ENCODE data around the gene MLLT6.

The MLLT6 gene

DNA sequence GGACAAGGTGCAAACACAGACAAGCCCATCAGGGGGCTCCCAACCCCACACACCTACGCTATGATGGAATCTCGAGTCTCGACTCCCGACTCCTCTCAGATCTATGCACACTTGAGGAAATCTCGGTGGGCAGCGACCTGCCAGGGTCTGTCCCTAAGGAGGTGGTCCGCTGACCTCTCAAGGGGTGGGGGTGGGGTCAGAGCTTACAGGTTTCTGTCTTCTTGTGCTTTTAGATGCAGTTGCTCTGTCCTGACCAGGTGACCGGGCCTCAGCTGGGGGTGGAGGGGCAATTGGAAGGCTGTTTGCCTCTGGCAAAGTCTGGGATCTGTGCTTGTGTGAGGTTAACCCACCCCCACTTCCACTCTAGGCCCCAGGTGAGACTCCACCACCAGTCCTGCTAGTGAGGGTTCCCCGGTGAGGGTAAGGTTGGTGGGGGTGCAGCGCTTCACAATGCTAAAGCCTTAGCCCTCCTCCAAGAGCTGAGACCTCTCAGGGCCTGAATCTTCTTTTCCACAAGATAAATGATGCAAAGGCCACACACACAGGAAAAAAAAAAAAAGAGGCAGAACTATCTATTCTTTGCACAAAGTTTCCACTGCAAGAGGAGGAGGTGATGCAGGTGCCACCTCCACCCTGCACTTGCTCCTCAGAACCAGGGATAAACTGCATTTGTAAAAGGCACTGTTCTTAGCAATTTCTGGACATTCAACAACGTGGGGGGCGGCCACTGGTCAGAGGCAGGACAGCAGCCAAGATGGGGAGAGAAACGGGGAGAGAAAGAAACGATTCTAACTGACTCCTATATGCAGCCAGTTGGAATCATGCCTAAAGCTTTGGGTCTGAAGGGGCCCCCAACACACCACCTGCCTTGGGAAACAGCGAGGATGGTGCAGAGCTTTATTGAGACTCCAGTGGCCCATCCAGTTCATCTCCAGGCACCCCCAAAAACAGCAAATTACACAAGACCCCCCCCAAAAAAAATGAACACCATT lies 29.2 kb downstream of the MLLT6 start:
- Histone ChIP-seq H3K9me3 (replicated peaks in 1 of 2; ENCODE audit: control insufficient read depth in 2 of 2, insufficient read depth in 1 of 2, low read depth in 1 of 2, low read length in 2 of 2) (no peaks in the 10 kb centered on the region), H4K8ac (ENCODE audit: low read depth, low read length) (no peak overlapping the region), H2BK5ac (ENCODE audit: low read length) (no peak overlapping the region), H3K36me3 (replicated peaks in 1 of 2; ENCODE audit: control insufficient read depth in 2 of 2, insufficient read depth in 2 of 2, low read length in 2 of 2) (peaks cover 34 to 73% of the 10 kb centered on the region in 2 donors), H3K14ac (ENCODE audit: low read length) (no peak overlapping the region), H3K9ac (ENCODE audit: low read depth, low read length, poor library complexity) (no peak overlapping the region), H3K23ac (ENCODE audit: low read depth, low read length, poor library complexity) (no peak overlapping the region), H2AK5ac (ENCODE audit: low read depth, low read length) (no peak overlapping the region), H3K18ac (ENCODE audit: low read length) (no peak overlapping the region), H2BK15ac (ENCODE audit: low read length) (no peak overlapping the region), H3K4me1 (ENCODE audit: control insufficient read depth in 2 of 2, insufficient read depth in 1 of 2, low read depth in 1 of 2, low read length in 2 of 2) (peaks cover 7 to 10% of the 10 kb centered on the region in 2 donors), H2BK120ac (ENCODE audit: low read depth, low read length) (no peak overlapping the region), H3K79me1 (ENCODE audit: low read depth, low read length) (peaks cover 2% of the 10 kb centered on the region), H3K4me2 (ENCODE audit: insufficient read depth, low read length, poor library complexity, severe bottlenecking) (no peak overlapping the region), H3K27me3 (ENCODE audit: control insufficient read depth in 3 of 3, insufficient read depth in 3 of 3, low read depth in 1 of 3, low read length in 3 of 3) (no peaks in the 10 kb centered on the region), H3K27ac (replicated peaks; ENCODE audit: low read length) (no peak overlapping the region), H4K91ac (ENCODE audit: low read depth, low read length, poor library complexity) (no peak overlapping the region), H2AFZ (ENCODE audit: low read length) (no peak overlapping the region), H3K4me3 (ENCODE audit: low read length in 2 of 2) (no peak overlapping the region), H3K4ac (ENCODE audit: low read length) (no peak overlapping the region), H2BK12ac (ENCODE audit: low read length) (no peak overlapping the region)
- no peak for DNase-seq (ENCODE audit: low spot score)
- no CpG with 5 or more reads among the region's 15 CpGs for WGBS, 2 donors (ENCODE audit: extremely low coverage in 2 of 2, insufficient read length in 2 of 2, insufficient replicate concordance in 1 of 2)

DNA sequence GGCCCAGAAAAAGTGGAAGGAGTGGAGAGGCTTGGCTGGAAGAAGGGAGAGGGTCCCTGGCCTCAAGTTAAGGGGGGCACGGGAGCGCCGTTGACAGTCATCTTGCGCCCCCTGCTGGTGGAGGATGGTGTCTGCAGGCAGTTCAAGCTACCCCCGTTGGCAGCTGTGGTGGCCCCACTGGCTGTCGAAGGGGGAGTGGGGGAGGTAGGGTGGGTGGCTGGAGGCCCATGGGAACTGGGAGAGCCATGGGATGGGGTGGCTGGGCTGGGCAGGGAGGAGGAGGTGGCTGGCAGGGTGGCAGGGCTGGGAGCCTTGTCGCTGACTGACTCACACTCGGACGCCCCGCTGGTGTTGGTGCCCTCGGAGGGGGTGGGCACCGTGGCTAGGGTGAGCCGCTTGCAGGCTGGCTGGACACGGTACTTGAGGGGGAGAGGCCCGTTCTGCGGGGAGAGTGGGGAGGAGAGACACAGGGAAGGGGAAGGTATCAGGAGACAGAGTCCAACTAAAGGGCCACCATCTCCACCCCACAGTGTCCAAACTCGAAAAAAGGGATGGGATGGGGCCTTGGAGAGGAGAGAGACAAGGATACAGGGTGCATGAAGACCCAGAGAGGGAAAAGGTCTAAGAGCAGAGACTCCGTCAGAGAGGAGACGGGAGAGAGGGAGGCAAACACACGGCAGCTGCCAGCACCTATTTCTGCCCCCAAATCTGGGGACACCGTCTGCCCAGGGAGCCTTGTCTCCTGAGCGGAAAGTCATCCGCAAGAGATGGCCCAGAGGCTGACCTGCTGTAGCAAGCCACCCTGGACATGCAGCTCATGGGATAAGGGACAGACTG lies 30.3 kb downstream of the MLLT6 start:
- H3K36me3 ChIP-seq (replicated peaks in 1 of 2; ENCODE audit: control insufficient read depth in 2 of 2, insufficient read depth in 2 of 2, low read length in 2 of 2), result peaks cover 43 to 82% of the 10 kb centered on the region in 2 donors
- peak overlapping the region; percentile 65 for H3K18ac ChIP-seq (ENCODE audit: low read length)
- H3K79me1 ChIP-seq (ENCODE audit: low read depth, low read length), result peaks cover 4% of the 10 kb centered on the region
- peak overlapping the region; percentile 40 for H2AK5ac ChIP-seq (ENCODE audit: low read depth, low read length)
- H3K4me1 ChIP-seq (ENCODE audit: control insufficient read depth in 2 of 2, insufficient read depth in 1 of 2, low read depth in 1 of 2, low read length in 2 of 2), result peaks cover 5 to 6% of the 10 kb centered on the region in 2 donors
- no CpG with 5 or more reads among the region's 23 CpGs for WGBS, 2 donors (ENCODE audit: extremely low coverage in 2 of 2, insufficient read length in 2 of 2, insufficient replicate concordance in 1 of 2)
- no peak overlapping the region for H2BK5ac ChIP-seq (ENCODE audit: low read length)
- H3K14ac ChIP-seq (ENCODE audit: low read length), result no peak overlapping the region
- H3K4me2 ChIP-seq (ENCODE audit: insufficient read depth, low read length, poor library complexity, severe bottlenecking), result no peak overlapping the region
- H4K8ac ChIP-seq (ENCODE audit: low read depth, low read length), result peak overlapping the region; percentile 1
- no peak overlapping the region for H2AFZ ChIP-seq (ENCODE audit: low read length)
- peak overlapping the region; percentile 12 for H3K9ac ChIP-seq (ENCODE audit: low read depth, low read length, poor library complexity)
- no peaks in the 10 kb centered on the region for H3K9me3 ChIP-seq (replicated peaks in 1 of 2; ENCODE audit: control insufficient read depth in 2 of 2, insufficient read depth in 1 of 2, low read depth in 1 of 2, low read length in 2 of 2)
- H3K27me3 ChIP-seq (ENCODE audit: control insufficient read depth in 3 of 3, insufficient read depth in 3 of 3, low read depth in 1 of 3, low read length in 3 of 3), result no peaks in the 10 kb centered on the region
- H3K4ac ChIP-seq (ENCODE audit: low read length), result no peak overlapping the region
- no peak overlapping the region for H2BK120ac ChIP-seq (ENCODE audit: low read depth, low read length)
- H4K91ac ChIP-seq (ENCODE audit: low read depth, low read length, poor library complexity), result no peak overlapping the region
- peak overlapping the region; percentile 95 for H3K23ac ChIP-seq (ENCODE audit: low read depth, low read length, poor library complexity)
- no peak for DNase-seq (ENCODE audit: low spot score)
- H2BK12ac ChIP-seq (ENCODE audit: low read length), result no peak overlapping the region
- H3K27ac ChIP-seq (replicated peaks; ENCODE audit: low read length), result no peak overlapping the region
- H3K4me3 ChIP-seq (ENCODE audit: low read length in 2 of 2), result no peak overlapping the region
- H2BK15ac ChIP-seq (ENCODE audit: low read length), result no peak overlapping the region

DNA sequence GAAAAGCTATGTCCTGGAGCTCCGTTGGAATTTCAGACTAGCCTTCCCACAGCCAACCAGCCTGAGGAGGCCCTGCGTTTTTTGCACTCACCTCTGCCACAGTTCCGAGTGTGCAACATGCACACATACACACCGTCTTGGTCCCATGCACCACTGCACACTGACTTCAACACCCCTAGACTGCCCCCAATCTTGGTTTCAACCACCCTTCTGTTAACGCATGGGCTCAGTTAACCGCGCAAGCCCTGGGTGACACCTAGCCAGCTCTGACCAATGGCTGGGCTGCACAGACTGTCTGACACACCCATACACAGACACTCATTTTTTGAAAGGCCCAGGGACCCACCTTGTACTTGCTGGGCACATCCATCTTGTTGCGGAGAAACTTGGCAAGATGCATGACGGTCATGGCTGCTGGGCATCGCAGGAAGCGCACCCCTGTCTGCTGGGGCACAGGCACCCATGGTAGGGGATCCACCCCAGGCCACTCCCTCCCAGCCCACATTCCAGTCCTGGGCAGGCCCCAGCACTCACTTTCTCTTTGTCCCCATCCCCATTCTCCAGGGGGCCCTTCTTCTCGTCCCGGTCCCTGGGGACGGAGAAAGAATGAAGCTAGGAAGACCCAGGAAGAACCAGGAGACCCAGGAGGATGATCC lies 33.1 kb downstream of the MLLT6 start:
- Histone ChIP-seq H2AK5ac (ENCODE audit: low read depth, low read length) (no peak overlapping the region), H3K36me3 (replicated peaks in 1 of 2; ENCODE audit: control insufficient read depth in 2 of 2, insufficient read depth in 2 of 2, low read length in 2 of 2) (peaks cover 44 to 84% of the 10 kb centered on the region in 2 donors), H4K8ac (ENCODE audit: low read depth, low read length) (no peak overlapping the region), H3K4me1 (ENCODE audit: control insufficient read depth in 2 of 2, insufficient read depth in 1 of 2, low read depth in 1 of 2, low read length in 2 of 2) (peaks cover 4 to 8% of the 10 kb centered on the region in 2 donors), H3K23ac (ENCODE audit: low read depth, low read length, poor library complexity) (no peak overlapping the region), H3K18ac (ENCODE audit: low read length) (peak overlapping the region; percentile 29), H3K9ac (ENCODE audit: low read depth, low read length, poor library complexity) (no peak overlapping the region), H2BK5ac (ENCODE audit: low read length) (no peak overlapping the region), H3K4ac (ENCODE audit: low read length) (no peak overlapping the region), H3K79me1 (ENCODE audit: low read depth, low read length) (peaks cover 18% of the 10 kb centered on the region), H3K27me3 (ENCODE audit: control insufficient read depth in 3 of 3, insufficient read depth in 3 of 3, low read depth in 1 of 3, low read length in 3 of 3) (no peaks in the 10 kb centered on the region), H3K9me3 (replicated peaks in 1 of 2; ENCODE audit: control insufficient read depth in 2 of 2, insufficient read depth in 1 of 2, low read depth in 1 of 2, low read length in 2 of 2) (no peaks in the 10 kb centered on the region), H3K27ac (replicated peaks; ENCODE audit: low read length) (no peak overlapping the region), H3K14ac (ENCODE audit: low read length) (no peak overlapping the region), H3K4me3 (ENCODE audit: low read length in 2 of 2) (no peak overlapping the region), H2BK120ac (ENCODE audit: low read depth, low read length) (no peak overlapping the region), H2AFZ (ENCODE audit: low read length) (no peak overlapping the region), H3K4me2 (ENCODE audit: insufficient read depth, low read length, poor library complexity, severe bottlenecking) (no peak overlapping the region), H2BK15ac (ENCODE audit: low read length) (no peak overlapping the region), H2BK12ac (ENCODE audit: low read length) (no peak overlapping the region), H4K91ac (ENCODE audit: low read depth, low read length, poor library complexity) (no peak overlapping the region)
- no peak for DNase-seq (ENCODE audit: low spot score)
- no CpG with 5 or more reads among the region's 14 CpGs for WGBS, 2 donors (ENCODE audit: extremely low coverage in 2 of 2, insufficient read length in 2 of 2, insufficient replicate concordance in 1 of 2)

All from neuronal stem cell (in vitro differentiated cells).